ENCODE data around the gene ATP5F1E. TPM values are rescaled to one million over a fixed set of nuclear protein-coding genes. Genes with fewer than 3 reads are reported as not detected.

Gene ATP5F1E
- total RNA-seq, 4 donors from 2014 or later: 27.1 to 38.2 (median 33.7) TPM

DNA sequence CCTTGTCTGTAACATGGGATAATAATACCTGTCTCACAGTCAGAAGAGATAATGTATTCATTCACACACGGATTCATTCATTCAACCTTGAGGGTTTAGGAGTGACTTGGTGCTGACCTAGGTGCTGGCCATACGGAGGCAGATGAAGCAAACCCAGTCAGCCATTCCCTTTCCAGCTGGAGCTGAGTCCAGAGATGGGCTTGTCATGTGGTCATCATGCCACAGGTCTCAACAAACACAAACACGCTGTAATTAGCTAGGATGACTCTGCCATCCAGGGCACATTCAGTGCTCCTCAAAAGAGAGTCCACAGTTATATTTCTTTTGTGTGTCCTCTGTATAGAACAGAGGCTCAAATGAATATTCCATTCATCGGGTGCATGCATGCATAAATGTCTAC, 29.9 kb upstream of the ATP5F1E start:
- no peaks in the 10 kb centered on the region for H3K36me3 ChIP-seq
- TF ChIP-seq, protein P1, sequence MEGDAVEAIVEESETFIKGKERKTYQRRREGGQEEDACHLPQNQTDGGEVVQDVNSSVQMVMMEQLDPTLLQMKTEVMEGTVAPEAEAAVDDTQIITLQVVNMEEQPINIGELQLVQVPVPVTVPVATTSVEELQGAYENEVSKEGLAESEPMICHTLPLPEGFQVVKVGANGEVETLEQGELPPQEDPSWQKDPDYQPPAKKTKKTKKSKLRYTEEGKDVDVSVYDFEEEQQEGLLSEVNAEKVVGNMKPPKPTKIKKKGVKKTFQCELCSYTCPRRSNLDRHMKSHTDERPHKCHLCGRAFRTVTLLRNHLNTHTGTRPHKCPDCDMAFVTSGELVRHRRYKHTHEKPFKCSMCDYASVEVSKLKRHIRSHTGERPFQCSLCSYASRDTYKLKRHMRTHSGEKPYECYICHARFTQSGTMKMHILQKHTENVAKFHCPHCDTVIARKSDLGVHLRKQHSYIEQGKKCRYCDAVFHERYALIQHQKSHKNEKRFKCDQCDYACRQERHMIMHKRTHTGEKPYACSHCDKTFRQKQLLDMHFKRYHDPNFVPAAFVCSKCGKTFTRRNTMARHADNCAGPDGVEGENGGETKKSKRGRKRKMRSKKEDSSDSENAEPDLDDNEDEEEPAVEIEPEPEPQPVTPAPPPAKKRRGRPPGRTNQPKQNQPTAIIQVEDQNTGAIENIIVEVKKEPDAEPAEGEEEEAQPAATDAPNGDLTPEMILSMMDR (IDR thresholded peaks at IDR 0.05 in 4 of 5, conservative IDR thresholded peaks at IDR 0.05 in 1 of 5): no peak
- TF ChIP-seq POLR2A (IDR thresholded peaks at IDR 0.05): no peak
- DNase-seq: no peak
- no peak overlapping the region for H3K27ac ChIP-seq
- in situ Hi-C loops (cut with MboI; ENCODE audit: low sequenced_read_pairs in 4 of 4) (loop anchor here in 1 of 4 donors (25.0 kb wide), 1 partner anchor 350 kb away; no protein-coding TSS in a partner anchor), intact Hi-C loops (cut with DNase I; ENCODE audit: low total_unique reads) (no loop called here)
- peaks cover 0 to 4% (median 0%) of the 10 kb centered on the region in 3 donors for H3K9me3 ChIP-seq
- no peaks in the 10 kb centered on the region for H3K27me3 ChIP-seq
- no peaks in the 10 kb centered on the region for H3K4me1 ChIP-seq
- no peak overlapping the region for H3K4me3 ChIP-seq
- ATAC-seq: no peak

DNA sequence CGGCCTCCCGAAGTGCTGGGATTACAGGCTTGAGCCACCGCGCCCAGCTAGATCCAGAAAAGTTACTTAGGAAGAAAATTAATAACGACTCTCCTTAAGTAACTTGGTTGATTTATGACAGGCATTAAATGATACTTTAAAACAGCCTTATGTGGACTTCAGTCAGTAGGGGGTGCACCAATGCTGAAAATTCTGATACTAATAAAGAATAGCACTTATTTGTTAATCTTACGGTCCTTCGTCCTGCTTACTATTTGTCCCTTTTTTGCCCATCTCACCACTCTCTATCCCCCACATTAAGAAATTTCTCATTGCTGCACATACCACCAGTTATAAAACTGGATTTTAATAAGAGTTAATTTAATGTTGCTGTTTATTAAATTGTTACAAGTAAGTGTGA, 23.2 kb upstream of the ATP5F1E start:
- ATAC-seq (no peak), DNase-seq (no peak)
- in situ Hi-C loops (cut with MboI; ENCODE audit: low sequenced_read_pairs in 4 of 4): loop anchor here in 1 of 4 donors (25.0 kb wide), 1 partner anchor 357 kb away; no protein-coding TSS in a partner anchor
- no peaks in the 10 kb centered on the region for H3K4me1 ChIP-seq
- intact Hi-C loops (cut with DNase I; ENCODE audit: low total_unique reads): no loop called here
- no peaks in the 10 kb centered on the region for H3K27me3 ChIP-seq
- TF ChIP-seq POLR2A (IDR thresholded peaks at IDR 0.05): no peak
- TF ChIP-seq, protein P1 (IDR thresholded peaks at IDR 0.05 in 4 of 5, conservative IDR thresholded peaks at IDR 0.05 in 1 of 5): no peak
- peaks cover 0 to 4% (median 0%) of the 10 kb centered on the region in 3 donors for H3K9me3 ChIP-seq
- H3K36me3 ChIP-seq: no peaks in the 10 kb centered on the region
- no peak overlapping the region for H3K27ac ChIP-seq
- no peak overlapping the region for H3K4me3 ChIP-seq

DNA sequence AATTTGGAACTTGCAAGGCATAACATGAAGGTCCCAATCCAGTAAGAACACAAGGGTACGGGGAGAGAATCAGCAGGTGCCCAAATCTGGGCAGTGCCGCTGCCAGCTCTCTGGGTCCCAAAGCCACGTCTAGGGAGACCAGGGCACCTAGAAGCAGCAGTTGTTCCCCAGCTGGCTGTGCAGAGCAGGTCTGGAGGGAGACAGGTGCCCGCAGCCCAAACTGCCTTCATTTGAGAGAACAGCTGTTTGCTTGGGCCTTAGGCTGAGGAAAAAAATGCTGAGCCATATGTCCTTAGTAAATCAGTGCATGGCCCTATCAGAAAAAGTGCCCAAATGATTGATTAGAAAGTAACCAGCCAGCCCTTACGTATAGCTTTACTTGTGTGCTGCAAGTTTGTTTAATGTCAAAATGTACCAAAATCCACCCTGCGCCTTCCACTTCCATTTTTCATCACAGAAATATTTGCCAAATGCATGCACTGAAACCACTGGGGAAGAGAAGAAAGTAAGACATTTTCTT, 19.6 kb upstream of the ATP5F1E start:
- Histone ChIP-seq H3K27me3 (no peaks in the 10 kb centered on the region), H3K27ac (no peak overlapping the region), H3K4me3 (no peak overlapping the region), H3K36me3 (no peaks in the 10 kb centered on the region), H3K4me1 (no peaks in the 10 kb centered on the region), H3K9me3 (no peaks in the 10 kb centered on the region)
- ATAC-seq (no peak), DNase-seq (no peak)
- intact Hi-C loops (cut with DNase I; ENCODE audit: low total_unique reads) (no loop called here), in situ Hi-C loops (cut with MboI; ENCODE audit: low sequenced_read_pairs in 4 of 4) (loop anchor here in 1 of 4 donors (25.0 kb wide), 1 partner anchor 361 kb away; no protein-coding TSS in a partner anchor)
- TF ChIP-seq, protein P1 (IDR thresholded peaks at IDR 0.05 in 4 of 5, conservative IDR thresholded peaks at IDR 0.05 in 1 of 5): no peak
- no peak for TF ChIP-seq POLR2A (IDR thresholded peaks at IDR 0.05)

DNA sequence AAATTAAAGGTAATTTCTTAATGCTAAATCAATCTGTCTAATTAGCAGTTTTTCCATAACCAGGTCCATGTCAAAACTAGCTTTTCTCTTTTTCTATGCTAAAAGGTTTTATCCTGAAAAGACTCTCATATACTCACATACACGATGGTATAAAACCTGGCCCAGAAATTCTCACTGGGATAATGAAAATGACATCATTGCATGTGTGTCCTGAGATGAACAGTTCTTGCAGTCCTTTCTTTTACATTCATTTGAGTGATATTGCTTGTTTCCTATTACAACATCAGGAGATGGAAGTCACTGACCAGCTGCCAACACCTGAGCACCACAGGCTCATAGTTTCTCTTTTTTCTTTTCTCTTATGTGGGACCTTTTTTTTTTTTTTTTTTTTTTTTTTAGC, 18.3 kb upstream of the ATP5F1E start:
- DNase-seq (no peak), ATAC-seq (no peak)
- Histone ChIP-seq H3K4me1 (no peaks in the 10 kb centered on the region), H3K4me3 (no peak overlapping the region), H3K27ac (no peak overlapping the region), H3K9me3 (no peaks in the 10 kb centered on the region), H3K36me3 (no peaks in the 10 kb centered on the region), H3K27me3 (no peaks in the 10 kb centered on the region)
- in situ Hi-C loops (cut with MboI; ENCODE audit: low sequenced_read_pairs in 4 of 4): loop anchor here in 1 of 4 donors (25.0 kb wide), 1 partner anchor 362 kb away; no protein-coding TSS in a partner anchor
- TF ChIP-seq, protein P1 (IDR thresholded peaks at IDR 0.05 in 4 of 5, conservative IDR thresholded peaks at IDR 0.05 in 1 of 5): no peak
- TF ChIP-seq POLR2A (IDR thresholded peaks at IDR 0.05): no peak
- intact Hi-C loops (cut with DNase I; ENCODE audit: low total_unique reads): no loop called here

All from gastrocnemius medialis (tissue), 4 donors.